GM23338 (cell line): Measurements from ENCODE around the gene MPP7. TPM values are rescaled to one million over a fixed set of nuclear protein-coding genes. Genes with fewer than 3 reads are reported as not detected.

ENCODE experiments used
- ATAC-seq: fragments of 200-7000 bp; cut with Tn5 transposase; 3 replicates; pipeline ENCODE4 v1.9.1; 2020
- DNase-seq: peaks from one replicate; pipeline ENCODE4 v3.0.0-alpha.2; 2015; ENCODE audit warnings: low spot score
- H2AFZ ChIP-seq: fragments of 200-600 bp; sonication (generic); 2 replicates; pipeline ENCODE4 v1.8.0; 2016; ENCODE audit warnings: antibody characterized with exemption, mild to moderate bottlenecking, moderate library complexity
- H3F3A ChIP-seq: fragments of 200-600 bp; sonication (generic); replicated peaks from 2 replicates; pipeline ENCODE4 v1.8.0; 2017; ENCODE audit warnings: antibody characterized with exemption, mixed run types, low read depth
- H3K27ac ChIP-seq: fragments of 200-600 bp; sonication (generic); 2 replicates; pipeline ENCODE4 v1.6.1; 2016; ENCODE audit warnings: low read depth
- H3K27me3 ChIP-seq: fragments of 200-600 bp; sonication (generic); 2 replicates; pipeline ENCODE4 v1.8.0; 2016; ENCODE audit warnings: mild to moderate bottlenecking, mixed run types, moderate library complexity; ENCODE audit not compliant: insufficient read depth
- H3K36me3 ChIP-seq: fragments of 200-600 bp; sonication (generic); 2 replicates; pipeline ENCODE4 v1.8.0; 2016; ENCODE audit warnings: mild to moderate bottlenecking; ENCODE audit not compliant: insufficient read depth
- H3K4me1 ChIP-seq: fragments of 200-600 bp; sonication (generic); 2 replicates; pipeline ENCODE4 v1.8.0; 2016; ENCODE audit warnings: mild to moderate bottlenecking, moderate library complexity; ENCODE audit not compliant: insufficient read depth
- H3K4me2 ChIP-seq: fragments of 200-600 bp; sonication (generic); 2 replicates; pipeline ENCODE4 v1.7.1; 2017; ENCODE audit warnings: mixed run types
- H3K4me3 ChIP-seq: fragments of 200-600 bp; sonication (generic); 2 replicates; pipeline ENCODE4 v1.6.1; 2016; ENCODE audit warnings: mixed run types
- H3K79me2 ChIP-seq: fragments of 200-600 bp; sonication (generic); replicated peaks from 2 replicates; pipeline ENCODE4 v1.8.0; 2017; ENCODE audit warnings: mild to moderate bottlenecking; ENCODE audit not compliant: insufficient read depth
- H3K9me2 ChIP-seq: fragments of 200-600 bp; sonication (generic); 2 replicates; pipeline ENCODE4 v1.8.0; 2017; ENCODE audit not compliant: insufficient read depth
- H4K20me1 ChIP-seq: fragments of 200-600 bp; sonication (generic); replicated peaks from 2 replicates; pipeline ENCODE4 v1.8.0; 2017; ENCODE audit warnings: mild to moderate bottlenecking; ENCODE audit not compliant: insufficient read depth
- H3K27ac Mint-ChIP-seq: 2 replicates; pipeline ENCODE4 v1.8.0; 2020; ENCODE audit warnings: inconsistent platforms, mild to moderate bottlenecking, moderate library complexity, mixed read lengths
- H3K27me3 Mint-ChIP-seq: 3 replicates; pipeline ENCODE4 v1.8.0; 2022; ENCODE audit warnings: low read depth, mild to moderate bottlenecking, moderate library complexity, mixed read lengths, inconsistent platforms; ENCODE audit not compliant: insufficient read depth, poor library complexity
- H3K36me3 Mint-ChIP-seq: 3 replicates; pipeline ENCODE4 v1.8.0; 2021; ENCODE audit warnings: low read depth, mild to moderate bottlenecking, inconsistent platforms, moderate library complexity, mixed read lengths
- H3K4me1 Mint-ChIP-seq: 3 replicates; pipeline ENCODE4 v1.8.0; 2020; ENCODE audit warnings: mild to moderate bottlenecking, inconsistent platforms, mixed read lengths
- H3K4me3 Mint-ChIP-seq: 3 replicates; pipeline ENCODE4 v1.8.0; 2021; ENCODE audit warnings: moderate library complexity, mild to moderate bottlenecking, inconsistent platforms, mixed read lengths
- H3K9me3 Mint-ChIP-seq: 3 replicates; pipeline ENCODE4 v1.8.0; 2020; ENCODE audit warnings: moderate library complexity, mild to moderate bottlenecking, inconsistent platforms, mixed read lengths
- CTCF ChIP-seq, 2 experiments: fragments of 200-600 bp in 1 of 2; sonication (generic) in 1 of 2; conservative IDR thresholded peaks; 2 replicates each; pipeline versions ENCODE4 v1.5.1 to v1.6.1; 2016 to 2017; ENCODE audit warnings: antibody characterized with exemption in 2 of 2, low read depth in 2 of 2, mild to moderate bottlenecking in 2 of 2, moderate library complexity in 1 of 2
- ETS1 ChIP-seq: IDR thresholded peaks from 2 replicates; pipeline ENCODE4 v1.6.1; 2016; ENCODE audit warnings: antibody characterized with exemption
- EZH2phosphoT487 ChIP-seq: fragments of 200-600 bp; sonication (generic); IDR thresholded peaks from one replicate; pipeline ENCODE4 v1.8.1; 2018; ENCODE audit warnings: antibody characterized with exemption; ENCODE audit not compliant: unreplicated experiment
- POLR2AphosphoS5 ChIP-seq: IDR thresholded peaks from 2 replicates; pipeline ENCODE4 v1.6.1; 2016; ENCODE audit warnings: antibody characterized with exemption, low read depth
- REST ChIP-seq: IDR thresholded peaks from one replicate; pipeline ENCODE4 v1.6.1; 2018; ENCODE audit warnings: antibody characterized with exemption; ENCODE audit not compliant: unreplicated experiment
- STAT1 ChIP-seq: IDR thresholded peaks from one replicate; pipeline ENCODE4 v1.6.1; 2016; ENCODE audit warnings: antibody characterized with exemption; ENCODE audit not compliant: unreplicated experiment
- polyA plus RNA-seq: library from polyadenylated mRNA; unstranded; fragments of >200 nt; fragmentation: Nextera tagmentation; extraction: Ambion mirVana; gene quantifications from 2 replicates; pipeline ENCODE4 v1.2.1, GENCODE V29; 2016
- total RNA-seq: library from RNA; depleted of rRNA; stranded (reverse); fragments of >200 nt; shearing (Covaris generic); gene quantifications from 2 replicates; pipeline ENCODE4 v1.2.3, GENCODE V29; 2014

MPP7 gene
- total and polyA plus RNA-seq, 2 experiments from 2014 or later, result 5.0 to 8.0 TPM

GRCh38 chr10:28349892-28350291, 47.0 kb upstream of the MPP7 start:
- Histone ChIP-seq H3K4me2 (no peak overlapping the region), H3K27ac (no peak overlapping the region), H3K79me2 (no peaks in the 10 kb centered on the region), H3K4me3 (no peak overlapping the region), H3K9me2 (0 out of 2 replicates have a peak, but pooled peaks cover 4% of the 10 kb centered on the region), H3K4me1 (no peaks in the 10 kb centered on the region), H3K36me3 (no peaks in the 10 kb centered on the region), H3F3A (no peaks in the 10 kb centered on the region), H2AFZ (no peak overlapping the region), H3K27me3 (no peaks in the 10 kb centered on the region), H4K20me1 (no peaks in the 10 kb centered on the region)
- Mint-ChIP-seq H3K4me1 (no peaks in the 10 kb centered on the region), H3K27ac (no peak overlapping the region), H3K27me3 (no peaks in the 10 kb centered on the region), H3K36me3 (no peaks in the 10 kb centered on the region), H3K4me3 (no peak overlapping the region), H3K9me3 (peaks cover 9% of the 10 kb centered on the region; the same call in 2 of the 3 replicates)
- no peak for DNase-seq
- no peak for ATAC-seq
- TF ChIP-seq POLR2AphosphoS5 (no peak), EZH2phosphoT487 (no peak), CTCF (conservative IDR thresholded peaks at IDR 0.05; ENCODE audit: low read depth in 2 of 2) (no peak), REST (no peak)

GRCh38 chr10:28343987-28344895, 41.4 kb upstream of the MPP7 start:
- H3K36me3 Mint-ChIP-seq, result no peaks in the 10 kb centered on the region
- ATAC-seq, result no peak
- no peak for TF ChIP-seq STAT1
- TF ChIP-seq ETS1, result no peak
- TF ChIP-seq CTCF (conservative IDR thresholded peaks at IDR 0.05; ENCODE audit: low read depth in 2 of 2), result no peak

More at GRCh38 chr10:28343987-28344895, 41.4 kb upstream of the MPP7 start:
- no peak overlapping the region for H3K4me3 ChIP-seq
- 0 out of 2 replicates have a peak, but pooled peaks cover 2% of the 10 kb centered on the region for H3K9me2 ChIP-seq
- H2AFZ ChIP-seq, result no peak overlapping the region
- Mint-ChIP-seq H3K4me3 (no peak overlapping the region), H3K27ac (no peak overlapping the region), H3K27me3 (no peaks in the 10 kb centered on the region), H3K4me1 (no peaks in the 10 kb centered on the region), H3K9me3 (peaks cover 9% of the 10 kb centered on the region; the same call in 2 of the 3 replicates)
- H3K36me3 ChIP-seq, result no peaks in the 10 kb centered on the region
- no peaks in the 10 kb centered on the region for H3K4me1 ChIP-seq
- no peaks in the 10 kb centered on the region for H3F3A ChIP-seq
- H4K20me1 ChIP-seq, result no peaks in the 10 kb centered on the region
- no peak overlapping the region for H3K4me2 ChIP-seq
- no peaks in the 10 kb centered on the region for H3K79me2 ChIP-seq
- H3K27me3 ChIP-seq, result no peaks in the 10 kb centered on the region
- H3K27ac ChIP-seq, result no peak overlapping the region
- no peak for DNase-seq
